SK-N-MC (cell line): ENCODE results near the gene DNAH9.

Experiments
- DNase-seq: peaks from one replicate; pipeline ENCODE4 v3.0.0-alpha.2; 2011; ENCODE audit warnings: low read depth, low spot score
- H3K27ac ChIP-seq: fragments of 200-600 bp; sonication (generic); 2 replicates; pipeline ENCODE4 v1.5.1; 2016; ENCODE audit warnings: mixed run types
- H3K36me3 ChIP-seq: fragments of 200-600 bp; sonication (generic); 2 replicates; pipeline ENCODE4 v1.6.1; 2017; ENCODE audit warnings: antibody characterized with exemption, low read length, mixed read lengths; ENCODE audit not compliant: insufficient read depth
- H3K4me3 ChIP-seq: fragments of 200-600 bp; sonication (generic); 2 replicates; pipeline ENCODE4 v1.5.1; 2016
- H3K9ac ChIP-seq: fragments of 200-600 bp; sonication (generic); 2 replicates; pipeline ENCODE4 v1.8.0; 2017; ENCODE audit warnings: mixed run types, mixed read lengths; ENCODE audit not compliant: insufficient read length
- H3K9me3 ChIP-seq: fragments of 200-600 bp; sonication (generic); 2 replicates; pipeline ENCODE4 v1.6.1; 2017; ENCODE audit warnings: low read depth, mild to moderate bottlenecking, antibody characterized with exemption, low read length, moderate library complexity, mixed read lengths
- EZH2 ChIP-seq: fragments of 200-600 bp; sonication (generic); IDR thresholded peaks from one replicate; pipeline ENCODE4 v1.6.1; 2017; ENCODE audit warnings: antibody characterized with exemption
- FOXP2 ChIP-seq: optimal IDR thresholded peaks from 2 replicates; pipeline ENCODE3; 2011; ENCODE audit warnings: mild to moderate bottlenecking, moderate library complexity; ENCODE audit not compliant: insufficient read depth; ENCODE audit errors: extremely low read length, control extremely low read depth
- POLR2AphosphoS5 ChIP-seq: IDR thresholded peaks from 2 replicates; pipeline ENCODE4 v1.6.1; 2012; ENCODE audit warnings: mild to moderate bottlenecking, low read depth, low read length, borderline replicate concordance

Gene DNAH9

GRCh38 chr17:11639736-11640462 is 41.6 kb downstream of the DNAH9 start:
- DNase-seq: no peak
- no peak overlapping the region for H3K27ac ChIP-seq
- no peak overlapping the region for H3K4me3 ChIP-seq
- TF ChIP-seq POLR2AphosphoS5 (no peak), EZH2 (no peak)
- H3K9me3 ChIP-seq: no peaks in the 10 kb centered on the region
- H3K9ac ChIP-seq: no peak overlapping the region
- no peaks in the 10 kb centered on the region for H3K36me3 ChIP-seq

GRCh38 chr17:11640463-11640814 is 42.2 kb downstream of the DNAH9 start:
- no peak for DNase-seq
- Histone ChIP-seq H3K27ac (no peak overlapping the region), H3K9me3 (no peaks in the 10 kb centered on the region), H3K9ac (no peak overlapping the region), H3K4me3 (no peak overlapping the region), H3K36me3 (no peaks in the 10 kb centered on the region)
- TF ChIP-seq POLR2AphosphoS5 (no peak), FOXP2 (no peak), EZH2 (no peak)

GRCh38 chr17:11641521-11642275 is 43.4 kb downstream of the DNAH9 start:
- H3K27ac ChIP-seq: no peak overlapping the region
- no peak for TF ChIP-seq FOXP2
- TF ChIP-seq EZH2: no peak
- no peak for TF ChIP-seq POLR2AphosphoS5
- no peak overlapping the region for H3K4me3 ChIP-seq
- DNase-seq: no peak
- H3K9ac ChIP-seq: no peak overlapping the region
- no peaks in the 10 kb centered on the region for H3K9me3 ChIP-seq
- H3K36me3 ChIP-seq: no peaks in the 10 kb centered on the region

DNA sequence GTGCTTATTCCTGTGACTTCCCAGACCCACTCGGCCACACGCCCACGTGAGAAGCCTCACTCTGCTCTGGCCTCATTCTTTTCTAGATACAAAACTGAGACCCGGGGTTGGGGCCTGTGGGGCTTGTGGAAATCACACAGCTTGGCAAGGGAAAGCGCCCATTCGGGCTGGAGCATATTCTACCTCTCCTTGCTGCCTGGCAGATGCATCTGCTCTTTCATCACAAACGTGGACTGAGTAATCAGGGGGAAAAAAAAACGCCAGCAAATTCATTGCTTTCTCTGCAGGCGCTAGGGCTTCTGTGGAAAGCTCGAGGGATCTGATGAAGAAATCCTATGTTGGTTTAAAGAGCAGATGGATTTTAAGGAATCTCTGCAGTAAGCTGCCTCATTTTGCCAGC is 44.4 kb downstream of the DNAH9 start:
- Histone ChIP-seq H3K4me3 (no peak overlapping the region), H3K36me3 (no peaks in the 10 kb centered on the region), H3K9ac (no peak overlapping the region), H3K27ac (no peak overlapping the region), H3K9me3 (no peaks in the 10 kb centered on the region)
- DNase-seq: no peak
- TF ChIP-seq FOXP2 (no peak), EZH2 (no peak), POLR2AphosphoS5 (no peak)

GRCh38 chr17:11643851-11644250 is 45.6 kb downstream of the DNAH9 start:
- Histone ChIP-seq H3K4me3 (peak overlapping the region; percentile 91), H3K27ac (0 out of 2 replicates have a peak overlapping the region, but pooled peaks have one; percentile 96), H3K9me3 (no peaks in the 10 kb centered on the region), H3K36me3 (no peaks in the 10 kb centered on the region), H3K9ac (no peak overlapping the region)
- no peak for DNase-seq
- TF ChIP-seq FOXP2: no peak
- no peak for TF ChIP-seq EZH2
- TF ChIP-seq POLR2AphosphoS5: no peak

DNA sequence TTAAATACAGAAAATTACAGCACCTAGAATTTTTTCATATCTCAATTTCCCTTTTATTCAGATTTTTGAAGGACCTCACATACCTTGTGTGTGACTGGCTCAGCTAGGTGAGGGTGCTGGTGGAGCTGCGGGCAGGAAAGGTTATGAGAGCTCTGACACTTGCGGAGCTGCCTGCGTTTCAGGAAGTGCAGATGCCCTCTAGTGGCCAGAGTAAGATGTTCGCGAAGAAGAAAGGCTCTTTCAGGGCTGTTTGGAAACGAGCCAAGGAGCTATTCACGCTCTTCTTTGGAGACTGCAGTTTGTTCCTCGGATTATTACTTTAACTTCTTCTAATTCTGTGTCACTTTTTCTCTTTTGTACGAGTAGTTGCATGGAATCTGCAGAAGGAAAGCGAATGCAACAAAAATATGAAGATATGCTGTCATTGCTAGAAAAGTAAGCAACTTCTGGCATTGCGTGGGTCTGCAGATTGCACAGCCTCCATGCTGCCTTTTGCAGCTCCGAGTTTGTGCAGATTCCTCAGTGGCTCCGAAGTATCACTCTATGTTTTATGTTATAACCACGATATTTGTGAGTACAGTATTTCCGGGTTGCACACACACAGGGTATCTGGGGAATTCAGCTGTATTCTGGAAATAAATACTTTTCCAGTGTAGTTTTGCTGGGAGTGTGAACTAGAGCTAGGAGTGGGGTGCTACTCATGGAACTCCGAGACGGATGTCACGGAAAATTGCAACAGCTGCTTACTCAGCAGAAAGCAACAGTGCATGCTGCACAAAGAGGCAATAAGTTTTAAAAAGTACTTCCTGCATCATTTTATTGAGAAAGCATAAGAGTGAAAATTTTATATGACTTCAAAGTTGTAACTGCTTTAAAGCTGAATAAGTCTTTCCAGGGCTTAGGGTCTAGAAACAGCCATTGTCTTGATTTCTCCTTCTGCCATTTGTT is 46.3 kb downstream of the DNAH9 start:
- no peaks in the 10 kb centered on the region for H3K9me3 ChIP-seq
- H3K36me3 ChIP-seq: no peaks in the 10 kb centered on the region
- DNase-seq: peak; percentile 71
- H3K27ac ChIP-seq: peak overlapping the region; percentile 96
- peak overlapping the region; percentile 65 for H3K9ac ChIP-seq
- H3K4me3 ChIP-seq: peak overlapping the region; percentile 91
- no peak for TF ChIP-seq FOXP2
- TF ChIP-seq EZH2: no peak
- no peak for TF ChIP-seq POLR2AphosphoS5

DNA sequence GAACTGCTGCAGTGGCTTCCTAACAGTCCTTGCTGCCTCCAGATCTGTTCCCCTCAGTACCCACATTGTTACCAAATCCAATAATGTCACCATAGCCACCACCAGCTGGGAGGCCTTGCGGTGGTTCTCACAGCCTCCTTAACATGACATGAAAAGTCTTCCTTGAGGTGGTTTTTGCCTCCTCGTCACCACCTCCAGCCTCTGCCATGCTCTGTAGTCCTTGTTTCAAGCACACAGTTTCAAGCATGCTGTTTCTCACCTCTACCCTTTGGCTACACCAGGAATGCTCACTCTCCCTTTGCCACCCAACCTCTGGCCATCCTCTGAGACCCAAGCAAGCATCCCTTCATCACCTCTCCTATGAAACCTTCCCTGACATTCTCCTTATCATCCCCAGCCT is 47.2 kb downstream of the DNAH9 start:
- Histone ChIP-seq H3K9ac (peak overlapping the region; percentile 65), H3K4me3 (peak overlapping the region; percentile 91), H3K27ac (peak overlapping the region; percentile 96), H3K36me3 (no peaks in the 10 kb centered on the region), H3K9me3 (no peaks in the 10 kb centered on the region)
- no peak for DNase-seq
- TF ChIP-seq FOXP2 (no peak), EZH2 (no peak), POLR2AphosphoS5 (no peak)

GRCh38 chr17:11651089-11651488 is 52.8 kb downstream of the DNAH9 start:
- TF ChIP-seq EZH2: no peak
- TF ChIP-seq FOXP2: no peak
- no peak for TF ChIP-seq POLR2AphosphoS5
- no peaks in the 10 kb centered on the region for H3K9me3 ChIP-seq
- no peak overlapping the region for H3K27ac ChIP-seq
- no peaks in the 10 kb centered on the region for H3K36me3 ChIP-seq
- no peak for DNase-seq
- no peak overlapping the region for H3K9ac ChIP-seq
- no peak overlapping the region for H3K4me3 ChIP-seq
